NCI-H146 treated with DMSO at 0.1 percent for 48 hours (cell line): ENCODE measurements around the gene PGGT1B.

Experiments
- DNase-seq: peaks from one replicate; lab custom pipeline; 2025; ENCODE audit not compliant: unreplicated experiment; lab: John Stamatoyannopoulos, UW

PGGT1B gene

DNA sequence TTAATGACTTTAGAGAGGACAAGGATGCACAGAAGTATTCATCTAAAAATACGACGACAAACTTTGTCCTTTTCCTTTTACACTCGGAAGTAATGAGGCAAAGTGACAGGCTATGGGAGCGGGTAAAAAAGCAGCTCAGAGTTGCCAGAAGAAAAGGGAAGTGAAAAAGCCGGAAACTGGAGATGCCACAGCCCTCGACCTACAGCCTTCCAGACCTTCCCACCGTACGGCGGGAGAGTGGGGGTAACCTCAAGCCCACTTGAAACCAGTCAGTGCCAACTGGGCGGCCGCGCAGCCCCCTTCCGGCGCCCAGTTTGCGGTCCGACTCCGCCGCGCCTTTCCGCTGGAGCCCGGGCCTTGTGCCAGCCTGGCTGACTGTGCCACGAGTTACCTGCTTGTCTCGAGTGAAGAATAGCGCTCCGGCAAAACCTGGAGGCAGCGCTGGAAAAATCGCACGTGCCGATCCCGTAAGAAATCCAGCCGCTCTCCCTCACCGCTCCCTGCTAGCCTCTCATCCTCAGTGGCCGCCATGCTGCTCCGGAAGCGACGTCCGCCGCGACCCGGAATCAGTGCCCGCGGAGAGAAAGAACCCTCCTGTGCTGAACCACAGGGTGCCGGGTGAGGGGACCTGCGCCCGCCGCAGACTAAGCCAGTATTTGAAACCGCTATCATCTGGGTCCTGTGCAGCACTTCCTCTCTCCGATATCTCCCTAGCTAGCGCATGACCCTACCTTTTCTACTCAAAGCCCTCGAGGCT lies at the start of gene PGGT1B:
TSS of gene PGGT1B (minus strand) at position 557 of the 757 bp plus-strand sequence. CDS start at position 531, 26 bp downstream.
- DNase-seq, result peak; percentile 82

DNA sequence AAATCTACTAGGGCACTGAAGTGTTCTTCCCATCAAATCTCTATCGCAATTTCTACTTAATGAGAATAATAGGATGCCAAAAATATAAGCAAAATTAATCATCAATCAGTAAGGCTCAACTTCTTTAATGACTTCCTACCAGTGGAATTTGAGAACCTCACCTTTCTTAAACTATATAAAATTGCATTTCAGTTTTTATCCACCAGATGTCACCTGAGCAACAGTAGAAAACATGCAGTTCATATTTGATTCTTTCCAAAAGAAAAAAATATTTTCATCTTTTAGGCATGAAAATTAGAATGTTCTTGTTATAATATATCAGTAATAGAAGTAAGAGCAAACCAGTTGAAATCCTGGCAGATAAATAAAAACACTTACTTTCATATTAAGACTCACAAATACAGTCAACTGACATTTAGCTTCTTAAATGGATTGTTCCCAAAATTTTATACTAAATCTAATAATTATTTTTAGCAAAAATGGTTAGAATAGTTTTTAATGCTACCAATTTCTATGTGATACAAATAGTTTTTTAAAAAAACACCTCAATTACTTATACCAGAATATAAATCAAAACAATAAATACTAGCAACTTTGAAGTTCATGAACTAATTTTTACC lies 47.2 kb upstream of the PGGT1B start:
- peak; percentile 64 for DNase-seq

DNA sequence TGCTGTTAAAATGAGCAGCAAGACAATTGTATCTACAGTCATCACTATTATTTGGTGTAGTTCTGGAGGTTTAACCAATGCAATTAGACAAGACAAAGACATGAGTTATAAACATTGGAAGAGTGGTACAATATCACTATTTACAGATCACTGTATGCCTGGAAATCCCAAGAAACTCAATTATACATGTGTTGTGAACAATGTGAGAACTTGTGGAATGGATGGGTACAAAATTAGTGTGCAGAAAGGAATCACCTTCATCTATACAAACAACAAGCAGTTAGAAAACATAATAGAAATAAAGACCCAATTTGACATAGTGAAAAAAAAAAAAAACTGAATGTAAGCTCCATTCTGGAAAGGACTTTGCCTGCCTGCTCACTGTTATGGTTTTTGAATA lies 46.1 kb upstream of the PGGT1B start:
- DNase-seq, result no peak

DNA sequence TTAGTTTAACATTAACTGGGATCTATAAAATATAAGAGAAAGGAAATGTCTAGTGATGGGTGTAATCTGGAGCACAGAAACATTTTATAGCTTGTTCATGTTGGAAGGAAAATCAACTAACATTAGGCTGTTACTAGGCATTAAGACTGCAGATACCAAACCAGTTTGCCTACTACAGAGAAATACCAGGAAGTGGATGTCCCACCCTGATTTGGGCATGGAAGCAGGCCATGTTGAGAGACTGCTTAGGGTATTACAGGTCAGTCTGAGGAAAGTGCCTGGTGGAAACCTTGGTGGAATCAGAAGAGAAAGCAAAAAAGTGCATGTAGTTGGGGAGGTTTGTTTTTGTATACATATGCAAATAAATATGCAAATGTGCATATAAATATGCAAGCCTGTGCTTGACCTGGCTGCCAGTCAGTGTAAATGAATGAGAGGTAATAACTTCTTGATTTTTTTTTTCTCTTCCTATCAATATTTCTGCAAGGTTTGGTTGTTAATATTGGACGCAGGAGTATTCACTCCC lies 43.4 kb upstream of the PGGT1B start:
- DNase-seq, result no peak

DNA sequence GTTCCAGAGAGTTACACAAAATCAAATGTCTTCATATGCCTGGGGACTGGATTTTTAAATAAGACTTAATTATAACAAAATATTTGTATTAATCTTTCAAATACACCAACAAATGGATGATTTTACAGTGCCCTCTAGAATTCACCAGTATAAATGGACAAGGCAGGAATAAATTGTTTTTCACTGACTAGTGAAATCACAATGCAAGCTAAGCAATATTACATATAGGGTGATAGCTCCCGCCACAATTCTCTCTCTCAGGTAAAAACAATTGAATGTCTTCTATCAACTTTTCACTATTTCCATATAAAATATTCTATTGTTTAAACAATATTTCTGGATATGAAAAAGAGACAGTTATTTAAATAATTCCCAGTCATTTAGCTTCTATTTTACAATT lies 41.8 kb upstream of the PGGT1B start:
- no peak for DNase-seq

DNA sequence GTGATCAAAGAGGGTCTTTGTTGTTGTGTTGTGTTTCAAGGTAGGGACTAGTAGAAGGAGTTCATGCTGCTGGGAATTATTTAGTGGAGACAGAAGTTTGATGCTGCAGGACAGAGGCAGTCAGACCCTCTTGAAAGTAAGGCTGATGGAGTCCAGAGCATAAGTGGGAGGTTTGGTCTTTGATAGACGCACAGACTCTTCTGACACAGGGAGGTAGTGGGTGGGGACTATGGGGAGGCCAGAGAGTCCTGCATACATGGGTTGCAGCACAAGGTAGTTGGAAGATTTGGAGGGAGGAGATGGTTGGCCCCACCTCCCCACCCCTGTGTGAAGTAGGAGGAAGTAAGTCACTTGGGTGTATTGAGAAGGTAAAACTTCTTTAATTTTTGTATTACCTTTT lies 36.1 kb upstream of the PGGT1B start:
- DNase-seq, result no peak

DNA sequence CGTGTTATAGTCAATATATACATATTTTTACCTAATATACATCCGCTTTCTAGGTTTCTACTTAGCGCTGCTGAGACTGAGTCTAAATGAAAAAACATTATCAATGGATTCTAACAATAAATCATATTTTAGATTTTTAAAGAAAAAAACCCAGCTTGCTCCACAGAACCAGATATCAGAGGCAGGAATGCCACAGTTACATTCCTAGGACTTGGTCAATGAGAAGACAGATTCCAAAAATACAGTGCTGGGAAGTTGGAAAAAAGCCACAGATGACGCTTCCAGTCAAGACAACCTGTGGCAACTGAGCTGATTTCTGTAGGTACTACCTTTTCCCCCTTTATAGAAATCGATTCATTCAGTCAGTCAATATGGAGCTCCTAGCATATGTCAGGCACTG lies 34.4 kb upstream of the PGGT1B start:
- no peak for DNase-seq

DNA sequence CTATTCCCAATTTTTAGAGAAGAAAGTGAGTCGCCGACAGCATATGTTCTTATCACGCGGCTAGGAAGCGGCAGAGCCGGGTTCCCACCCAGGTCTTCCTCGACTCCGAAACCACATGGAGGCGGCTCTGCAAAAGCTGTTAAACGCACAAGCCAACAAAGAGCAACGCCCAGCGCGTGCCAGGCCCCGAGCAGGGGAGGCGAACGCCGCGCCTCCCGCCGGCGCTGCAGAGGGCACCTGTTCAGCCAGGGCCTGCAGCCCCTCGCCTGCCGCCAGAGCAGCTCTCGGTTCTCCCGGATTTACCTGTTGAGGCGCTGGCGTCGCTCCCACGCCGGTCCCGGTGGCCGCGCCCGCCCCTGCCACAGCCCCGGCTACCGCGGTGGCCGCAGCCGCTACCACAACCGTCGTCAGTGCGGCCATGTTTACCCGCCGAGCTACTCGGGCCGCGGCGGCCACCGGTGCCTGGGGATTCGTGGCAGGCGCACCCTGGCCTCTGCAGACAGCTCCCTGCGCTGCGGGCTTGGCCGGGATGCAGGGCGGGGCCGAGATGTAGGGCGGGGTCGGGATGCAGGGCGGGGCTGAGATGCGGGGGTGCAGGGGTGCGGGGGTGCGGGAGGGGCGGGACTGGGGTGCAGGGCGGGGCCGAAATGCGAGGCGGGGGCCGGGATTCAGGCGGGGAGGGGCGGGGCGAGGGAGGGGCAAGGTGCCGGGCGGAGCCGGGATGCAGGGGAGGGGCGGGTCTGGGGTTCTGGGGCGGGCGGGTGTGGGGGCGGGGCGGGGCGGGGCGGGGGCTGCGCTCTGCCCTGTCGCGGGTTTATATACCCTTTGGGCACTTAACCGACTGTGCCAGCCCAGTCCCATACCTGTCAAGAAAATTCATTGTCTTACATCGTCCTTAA lies 33.7 kb upstream of the PGGT1B start, which contains the start of gene CCDC112:
TSS of gene CCDC112 (minus strand) at position 531 of the 899 bp plus-strand sequence. CDS start at position 420, 111 bp downstream.
- DNase-seq, result peak; percentile 81

DNA sequence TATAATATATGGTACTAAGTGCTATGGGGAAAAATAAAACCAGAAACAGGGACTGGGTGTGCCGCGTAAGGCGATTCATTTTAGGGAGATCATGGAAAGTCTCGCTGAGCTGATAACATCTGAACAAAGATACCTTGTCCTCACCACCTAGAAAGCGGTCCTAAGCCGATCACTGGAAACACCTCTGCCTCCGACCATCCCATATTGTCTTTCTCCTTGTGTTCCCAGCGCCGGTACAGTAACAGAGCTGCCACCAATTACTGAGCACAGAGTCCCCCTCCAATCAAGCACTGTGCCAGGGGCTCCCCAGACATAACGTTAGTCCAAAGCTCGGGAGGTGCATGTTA lies 33.1 kb upstream of the PGGT1B start:
- peak; percentile 72 for DNase-seq

DNA sequence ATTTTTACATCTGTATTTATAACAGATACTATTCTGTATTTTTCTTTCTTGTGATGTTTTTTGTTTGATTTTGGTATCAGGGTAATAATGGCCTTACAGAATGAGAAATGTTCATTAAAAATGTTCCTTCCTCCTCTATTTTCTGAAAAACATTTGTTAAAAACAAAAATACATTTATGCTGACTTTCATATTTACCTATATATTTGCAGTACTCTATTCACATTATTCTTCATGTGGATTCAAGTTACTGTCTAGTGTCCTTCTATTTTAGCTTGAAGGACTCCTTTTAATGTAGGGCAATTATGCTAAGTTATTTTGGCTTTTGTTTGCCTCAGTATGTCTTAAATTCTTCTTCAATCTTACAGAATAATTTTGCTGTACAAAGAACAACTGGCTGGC lies 28.7 kb upstream of the PGGT1B start:
- DNase-seq, result no peak

DNA sequence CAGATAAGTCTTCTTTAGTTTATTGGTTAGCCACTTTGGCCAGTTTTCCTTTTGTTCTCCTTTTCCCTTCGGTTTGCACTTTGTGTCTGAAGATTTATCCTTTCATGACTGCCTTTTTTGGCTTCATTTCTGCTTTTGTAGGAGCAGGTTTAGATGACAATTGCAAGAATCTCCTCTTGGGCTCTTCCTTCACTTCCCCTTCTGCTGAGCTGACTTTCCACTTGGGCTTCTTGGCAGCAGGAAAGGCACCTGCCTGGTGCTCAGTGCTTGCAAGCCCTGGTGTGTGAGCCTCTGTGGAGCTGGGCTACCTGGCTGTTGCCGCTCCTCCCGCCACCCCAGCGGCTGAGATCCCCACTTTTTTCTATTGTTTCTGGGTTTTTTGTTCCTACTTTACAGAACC lies 26.4 kb upstream of the PGGT1B start:
- no peak for DNase-seq

DNA sequence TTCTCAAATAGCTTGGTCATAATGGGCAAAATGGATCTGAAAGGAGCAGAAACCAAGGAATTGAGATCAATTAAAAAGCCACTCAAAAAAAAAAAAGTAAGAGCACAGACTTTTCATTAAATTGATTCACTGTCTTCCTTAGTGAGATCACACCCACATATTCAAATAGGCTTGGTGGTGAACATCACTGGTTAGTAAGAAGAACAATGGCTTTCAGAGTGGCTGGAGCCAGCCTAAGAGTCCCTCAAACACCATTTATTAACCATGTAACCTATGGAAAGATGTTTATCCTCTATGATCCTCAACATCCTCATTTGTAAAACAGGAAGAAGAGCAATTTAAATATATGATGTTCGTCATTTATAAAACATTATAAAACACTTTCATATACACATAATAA lies 21.3 kb upstream of the PGGT1B start:
- DNase-seq, result no peak

DNA sequence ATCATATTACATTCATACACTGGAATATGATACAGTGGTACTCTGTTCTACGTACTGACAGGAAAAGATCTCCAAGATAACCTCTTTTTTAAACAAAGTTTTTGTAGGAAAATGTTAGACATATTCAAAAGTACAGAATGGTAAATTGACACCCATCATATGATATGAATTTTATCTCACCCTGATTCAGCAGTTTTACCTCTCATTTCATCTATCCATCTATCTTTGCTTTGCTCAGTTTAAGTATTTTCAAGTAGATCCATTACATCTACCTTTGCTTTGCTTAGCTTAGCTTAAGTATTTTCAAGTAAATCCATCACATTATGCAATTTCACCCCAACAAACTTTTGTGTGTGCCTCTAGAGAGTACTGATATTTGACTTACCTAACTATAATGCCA lies 19.5 kb upstream of the PGGT1B start:
- DNase-seq, result no peak

DNA sequence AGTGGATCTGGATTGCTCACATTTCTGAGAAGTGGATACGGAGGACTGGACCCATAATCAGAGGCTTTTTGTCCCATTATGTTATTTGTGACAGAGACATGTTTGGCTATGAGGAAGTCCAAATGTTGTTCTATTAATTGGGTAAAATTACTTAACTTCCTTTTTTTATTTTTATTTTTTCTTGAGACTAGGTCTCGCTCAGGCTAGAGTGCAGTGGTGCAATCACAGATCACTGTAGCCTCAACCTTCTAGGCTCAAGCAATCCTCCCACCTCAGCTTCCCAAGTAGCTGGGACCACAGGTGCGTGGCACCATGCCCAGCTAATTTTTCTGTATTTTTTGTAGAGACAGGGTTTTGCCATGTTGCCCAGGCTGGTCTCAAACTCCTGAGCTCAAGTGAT lies 11.9 kb upstream of the PGGT1B start:
- no peak for DNase-seq

DNA sequence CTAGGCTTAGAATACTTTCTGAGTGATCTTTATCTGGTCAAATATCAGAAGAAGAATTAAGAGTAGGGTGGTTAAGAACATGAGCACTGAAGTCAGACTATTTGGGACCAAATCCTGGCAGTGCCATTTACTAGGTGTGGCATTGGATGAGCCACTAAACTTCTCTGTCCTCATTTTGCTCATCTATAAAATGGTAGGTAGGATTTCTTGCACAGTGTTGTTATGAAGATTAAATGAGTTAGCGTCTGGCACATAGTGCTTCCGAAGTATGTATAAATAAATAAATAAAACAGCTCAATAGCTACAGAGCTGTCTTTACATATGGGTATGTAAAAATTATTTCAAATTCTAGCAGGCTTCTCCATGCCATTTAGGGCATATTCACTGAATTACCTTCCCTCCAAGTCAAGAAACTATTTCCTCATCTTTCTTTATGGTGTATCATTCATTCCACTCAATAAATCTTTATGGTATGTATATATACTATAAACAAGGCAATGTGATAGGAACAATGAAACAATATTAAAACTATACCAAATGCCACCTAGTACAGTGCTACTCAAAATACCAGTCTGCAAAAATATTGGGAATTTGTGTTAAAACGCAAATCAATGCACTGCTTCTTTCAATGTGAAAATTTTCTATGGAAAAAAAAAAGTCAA lies 9.8 kb upstream of the PGGT1B start:
- no peak for DNase-seq

DNA sequence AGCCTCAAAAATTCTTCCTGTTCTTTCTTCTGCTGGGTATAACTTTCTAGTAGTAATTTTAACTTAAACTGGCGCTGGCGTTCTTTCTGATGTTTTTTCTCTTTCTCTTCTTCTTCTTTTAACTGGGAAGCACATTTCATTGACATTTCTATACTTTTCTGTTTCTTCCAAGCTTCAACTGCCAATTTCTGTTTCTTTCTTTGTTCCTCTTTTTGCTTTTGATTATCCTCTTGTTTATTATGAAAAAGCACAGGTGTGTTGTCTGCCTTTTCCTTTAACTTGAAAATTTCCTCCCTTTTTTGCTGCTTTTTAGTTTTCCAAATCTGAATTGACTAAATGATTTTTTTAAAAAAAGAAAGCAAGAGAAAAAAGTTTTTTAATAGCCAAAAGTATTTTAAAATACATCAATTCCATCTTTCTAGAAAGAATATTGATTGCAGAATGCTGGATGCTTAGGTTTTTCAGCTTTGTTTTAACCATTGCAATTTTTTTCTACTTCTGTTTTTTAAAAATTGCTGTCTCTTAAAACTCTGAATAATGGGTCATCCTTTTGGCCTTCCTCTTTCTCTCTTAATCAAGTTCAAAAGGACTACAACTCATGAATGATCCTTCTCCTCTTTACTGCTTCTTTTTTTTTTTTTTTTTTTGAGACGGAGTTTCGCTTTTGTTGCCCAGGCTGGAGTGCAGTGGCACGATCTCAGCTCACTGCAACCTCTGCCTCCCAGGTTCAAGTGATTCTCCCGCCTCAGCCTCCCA lies 8.8 kb upstream of the PGGT1B start:
- no peak for DNase-seq

DNA sequence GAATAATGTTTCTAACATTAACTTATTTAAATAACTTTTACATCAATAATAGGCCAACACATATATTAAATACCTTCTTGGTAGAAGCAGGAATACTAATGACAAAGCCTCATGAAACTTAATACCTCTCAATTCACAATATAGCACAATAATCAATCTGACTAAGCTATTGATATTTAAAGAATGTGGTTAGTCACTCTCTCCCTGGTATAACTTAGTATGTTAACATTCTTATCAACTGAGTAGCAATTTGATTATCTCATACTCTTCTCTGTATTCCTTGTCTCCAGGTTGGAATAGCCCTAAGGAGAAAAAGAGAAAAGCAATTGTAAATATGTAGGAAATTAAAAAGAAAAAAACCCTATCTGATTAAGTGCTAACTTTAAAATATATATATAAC lies 4.9 kb upstream of the PGGT1B start:
- no peak for DNase-seq

DNA sequence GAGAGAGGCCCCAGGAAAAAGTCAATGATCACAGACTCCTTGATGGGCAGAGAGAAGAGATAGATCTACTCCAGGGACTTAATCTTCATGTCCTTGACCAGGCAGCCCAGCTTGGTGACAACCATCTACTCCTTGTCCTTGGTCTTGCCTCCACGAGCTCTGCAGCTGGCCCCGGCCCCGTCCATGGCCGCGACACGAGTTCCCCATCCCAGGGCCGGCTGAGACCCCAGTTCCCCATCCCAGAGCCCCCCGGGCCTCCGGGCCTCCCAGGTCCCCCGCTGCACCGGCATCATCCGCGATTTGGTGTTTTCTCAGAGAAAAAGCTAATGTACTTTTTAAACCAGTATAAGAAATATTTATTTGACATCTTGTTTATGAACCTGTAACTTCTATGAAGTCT lies 2.5 kb upstream of the PGGT1B start:
- DNase-seq, result no peak

DNA sequence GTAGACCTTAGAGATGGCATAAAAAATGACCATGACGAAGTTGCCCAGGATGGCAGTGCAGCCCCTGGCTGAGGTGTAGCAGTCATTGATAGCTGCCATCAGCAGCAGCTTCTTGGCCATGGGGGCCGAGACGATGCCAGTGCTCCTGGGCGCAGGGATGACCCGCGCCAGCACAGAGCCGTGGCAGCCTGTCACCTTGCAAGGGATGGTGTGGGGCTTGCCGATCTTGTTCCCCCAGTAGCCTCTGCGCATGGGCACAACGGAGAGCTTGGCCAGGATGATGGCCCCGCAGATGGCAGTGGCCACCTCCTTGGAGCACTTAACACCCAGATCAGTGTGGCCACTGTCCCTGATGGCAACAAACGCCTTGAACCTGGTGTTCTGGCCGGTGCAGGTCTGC lies 2.1 kb upstream of the PGGT1B start:
- no peak for DNase-seq

DNA sequence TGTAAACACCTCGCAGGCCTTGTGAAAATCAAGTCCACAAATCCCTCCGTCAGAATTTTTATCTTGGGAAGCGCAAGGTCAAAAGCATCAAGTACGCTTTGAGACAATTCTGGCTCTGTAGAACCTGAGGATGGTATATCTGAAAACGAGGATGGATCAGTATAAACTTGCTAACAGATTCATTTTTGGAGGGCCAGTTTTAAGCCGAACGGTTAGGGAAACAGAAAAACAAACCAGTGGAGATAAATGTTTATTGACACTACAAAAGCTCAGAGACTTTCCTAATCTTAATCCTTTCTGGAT lies 352 bp upstream of the PGGT1B start:
- no peak for DNase-seq

DNA sequence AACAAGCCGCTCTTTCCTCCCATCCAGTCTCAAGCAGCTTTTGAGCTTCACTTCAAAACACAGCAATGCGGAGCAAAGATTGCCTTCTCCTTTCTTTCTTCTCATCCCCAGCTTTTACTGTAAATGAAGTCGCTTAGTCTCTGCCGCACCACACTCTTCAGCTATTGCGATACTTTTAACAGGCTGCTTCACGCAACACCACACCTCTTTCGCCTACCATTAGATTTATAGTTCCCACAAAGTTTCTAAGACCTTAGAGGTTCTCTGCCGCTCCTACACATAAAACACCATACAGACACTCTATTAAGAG lies 711 bp downstream of the PGGT1B start:
- DNase-seq, result no peak
